GM19468 (cell line): ENCODE measurements around the gene SLC23A2.
"Not testable (repeated sequence)": the region's sequence is repeated elsewhere in the genome, so short reads cannot be mapped to it uniquely, and the experiment has no call there.

Source experiments
- ATAC-seq: cut with Tn5 transposase; IDR thresholded peaks from one replicate; pipeline ENCODE4 v1.9.1; 2021; ENCODE audit warnings: mild to moderate bottlenecking, moderate library complexity, moderate number of reproducible peaks; ENCODE audit not compliant: unreplicated experiment; ENCODE audit errors: extremely low read depth

The SLC23A2 gene

DNA sequence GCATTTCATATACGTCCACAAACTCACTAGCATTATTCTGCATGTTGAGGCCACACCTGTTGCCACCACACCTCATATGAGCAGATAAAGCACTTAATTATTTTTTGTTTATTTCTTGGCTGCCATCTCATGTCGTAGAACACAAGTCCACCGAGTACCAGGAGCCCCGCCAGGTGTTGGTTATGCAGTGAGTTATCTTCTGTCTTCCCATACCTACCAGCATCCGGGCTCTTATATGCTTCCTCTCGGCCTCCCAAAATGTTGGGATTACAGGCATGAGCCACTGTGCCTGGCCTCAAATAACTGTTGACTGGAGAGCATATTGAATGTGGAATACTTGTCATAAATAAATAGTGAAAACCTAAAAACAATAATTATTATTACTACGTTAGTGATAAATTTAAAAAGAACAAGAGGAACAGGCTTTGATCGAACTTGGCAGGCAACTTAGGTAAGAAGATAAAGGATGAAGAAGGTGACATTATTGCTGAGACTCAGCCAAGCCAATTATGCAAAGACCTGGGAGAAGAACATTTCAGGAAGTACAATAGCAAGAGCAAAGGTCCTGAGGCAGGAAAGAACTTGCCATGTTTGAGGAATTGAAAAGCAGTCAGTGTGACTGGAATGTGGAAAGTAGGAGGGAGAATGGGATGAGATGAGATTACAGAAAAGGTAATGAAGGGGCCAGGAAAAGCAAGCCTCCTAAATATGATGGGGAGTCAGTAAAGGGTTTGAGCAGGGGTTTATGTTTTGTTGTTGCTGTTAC is 12.6 kb upstream of the SLC23A2 start:
- no peak for ATAC-seq

DNA sequence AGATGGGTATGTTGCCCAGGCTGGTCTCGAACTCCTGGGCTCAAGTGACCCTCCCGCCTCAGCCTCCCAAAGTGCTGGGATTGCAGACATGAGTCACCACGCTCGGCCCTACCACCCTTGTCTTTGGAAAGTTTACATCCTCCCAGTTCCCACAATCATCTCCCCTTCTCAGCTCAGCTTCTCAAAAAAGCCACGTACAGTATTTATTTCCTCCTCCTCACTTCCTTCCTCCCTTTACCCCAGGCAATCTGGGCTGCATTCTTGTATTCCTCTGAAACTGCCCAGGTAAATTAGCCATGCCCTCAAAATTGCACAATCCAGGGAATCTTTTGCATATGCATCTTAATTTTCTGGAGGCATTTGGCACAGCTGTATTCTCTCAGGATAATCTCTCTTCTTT is 7.4 kb upstream of the SLC23A2 start:
- ATAC-seq, result no peak

DNA sequence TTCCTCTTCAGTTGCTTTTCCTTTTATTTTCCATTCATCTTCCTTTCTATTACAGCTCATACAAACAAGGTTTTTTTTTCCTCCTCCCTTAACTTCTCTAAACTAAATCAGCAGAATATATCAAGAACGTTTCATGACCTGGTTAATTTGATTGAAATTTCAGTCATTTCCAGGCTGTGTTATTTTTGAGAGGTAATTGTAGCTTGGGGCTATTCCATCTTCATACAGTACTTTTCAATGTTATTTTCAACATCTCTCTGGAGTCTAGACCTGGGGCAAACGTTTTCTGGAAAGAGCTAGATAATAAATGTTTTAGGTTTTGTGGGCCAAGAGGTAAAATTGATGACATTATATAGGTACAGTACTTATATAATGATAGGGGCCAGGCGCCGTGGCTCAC is 4.0 kb upstream of the SLC23A2 start:
- no peak for ATAC-seq

DNA sequence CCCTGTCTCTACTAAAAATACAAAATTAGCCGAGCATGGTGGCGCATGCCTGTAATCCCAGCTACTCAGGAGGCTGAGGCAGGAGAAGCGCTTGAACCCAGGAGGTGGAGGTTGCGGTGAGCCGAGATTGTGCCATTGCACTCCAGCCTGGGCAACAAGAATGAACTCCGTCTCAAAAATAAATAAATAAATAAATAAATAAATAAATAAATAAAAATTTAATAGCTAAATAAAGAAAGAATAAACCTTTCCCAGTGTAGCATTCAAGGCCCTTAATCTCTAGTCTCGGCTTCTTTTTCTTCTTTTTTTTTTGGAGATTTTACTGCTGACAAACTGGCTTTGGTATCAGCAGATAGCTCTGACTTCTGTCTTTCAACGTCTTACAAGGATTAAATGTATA is 3.5 kb upstream of the SLC23A2 start:
- not testable (repeated sequence) for ATAC-seq

DNA sequence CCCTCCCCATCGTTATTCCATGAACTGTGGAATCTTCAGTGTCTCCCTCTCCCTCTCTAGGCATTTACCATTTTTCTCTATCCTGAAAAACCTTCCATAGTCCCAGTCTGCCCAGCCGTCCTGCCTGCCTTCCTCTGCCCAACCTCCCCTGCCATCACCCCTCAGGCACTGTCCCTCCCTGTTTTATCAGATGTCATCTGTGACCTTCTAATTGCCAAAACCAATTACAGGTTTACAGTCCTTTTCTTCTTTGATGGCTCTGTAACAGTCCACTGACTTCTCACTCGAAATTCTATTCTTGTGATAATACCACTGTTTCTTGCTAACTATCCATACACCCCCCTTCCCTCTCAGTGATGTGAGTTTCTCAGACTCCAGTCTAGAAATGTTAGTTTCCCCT is 2.3 kb upstream of the SLC23A2 start:
- no peak for ATAC-seq

DNA sequence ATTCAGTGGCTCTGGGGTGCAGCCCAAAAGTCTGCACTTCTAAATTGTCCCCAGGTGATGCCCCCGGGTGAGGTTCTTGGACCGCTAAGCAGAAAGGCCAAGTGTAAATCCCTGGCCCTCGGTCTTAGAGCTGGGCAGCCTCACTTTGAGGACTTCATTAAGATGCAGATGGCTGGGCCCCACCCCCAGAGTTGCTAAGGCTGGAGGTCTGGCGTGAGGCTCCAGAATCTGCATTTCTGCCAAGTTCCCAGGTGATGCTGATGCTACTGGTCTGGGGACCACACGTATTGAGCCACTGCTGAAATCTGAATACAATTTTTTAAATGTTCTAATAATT is 735 bp upstream of the SLC23A2 start:
- no peak for ATAC-seq

DNA sequence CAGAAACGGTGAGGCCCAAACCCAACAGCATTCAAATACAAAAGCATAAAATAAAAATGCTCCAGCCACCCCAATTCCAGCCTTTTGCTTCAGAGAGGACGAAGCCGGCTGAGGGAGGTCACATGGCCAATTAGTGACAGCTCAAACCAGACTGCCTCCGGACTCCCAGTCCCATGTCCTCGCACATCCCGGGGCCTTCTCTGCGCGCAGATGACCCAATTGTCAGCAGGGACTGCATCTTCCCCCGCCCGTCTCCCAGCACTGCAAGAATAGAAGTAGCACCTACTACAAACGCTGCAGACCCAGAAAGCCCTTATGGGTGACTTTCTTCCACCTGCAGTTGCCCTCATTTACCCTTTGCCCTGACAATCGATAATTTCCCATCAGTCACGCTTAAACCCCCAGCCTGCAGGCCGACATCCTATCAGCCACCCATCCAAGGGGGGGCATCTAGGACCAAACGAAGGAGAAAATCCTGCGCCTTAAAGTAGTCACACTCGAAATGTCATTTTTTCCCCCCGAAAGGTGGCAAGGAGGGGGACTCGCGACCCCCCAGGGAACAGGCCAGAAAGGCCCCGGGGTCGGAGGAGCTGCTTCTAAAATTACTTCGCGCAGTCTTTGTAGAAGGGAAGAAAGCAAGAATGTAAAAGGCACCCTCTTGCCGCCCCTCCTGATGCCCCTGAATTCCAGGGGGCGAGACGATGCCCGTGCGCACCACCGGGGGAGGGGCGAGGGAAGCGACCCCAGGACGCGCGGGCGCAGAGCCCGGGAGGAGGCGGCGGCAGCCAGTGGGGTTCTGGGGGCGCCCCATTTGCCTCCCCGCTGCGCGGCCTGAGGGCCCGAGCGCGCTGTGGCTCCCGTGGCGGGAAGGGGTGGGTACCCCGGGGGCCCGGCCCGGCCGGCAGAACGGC is 792 bp downstream of the SLC23A2 start:
- no peak for ATAC-seq

DNA sequence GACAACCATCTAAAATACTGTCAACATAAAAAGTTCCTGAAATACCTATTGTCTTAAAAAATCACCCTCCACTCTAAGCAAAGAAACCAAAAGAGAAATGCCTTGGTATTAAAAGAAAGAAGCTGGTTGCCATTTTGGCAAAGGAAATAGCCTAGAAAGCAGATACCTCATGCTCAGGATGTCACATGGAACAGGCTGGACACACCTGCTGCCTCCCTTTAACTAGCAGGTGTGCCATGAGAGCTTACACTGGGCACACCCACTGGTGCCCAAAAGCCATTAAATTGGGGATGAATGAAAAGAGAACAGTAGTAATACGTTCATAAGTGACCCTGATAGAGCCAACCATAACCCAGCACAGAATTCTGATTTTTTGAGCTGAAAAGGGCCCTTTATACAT is 1.5 kb downstream of the SLC23A2 start:
- ATAC-seq, result no peak

DNA sequence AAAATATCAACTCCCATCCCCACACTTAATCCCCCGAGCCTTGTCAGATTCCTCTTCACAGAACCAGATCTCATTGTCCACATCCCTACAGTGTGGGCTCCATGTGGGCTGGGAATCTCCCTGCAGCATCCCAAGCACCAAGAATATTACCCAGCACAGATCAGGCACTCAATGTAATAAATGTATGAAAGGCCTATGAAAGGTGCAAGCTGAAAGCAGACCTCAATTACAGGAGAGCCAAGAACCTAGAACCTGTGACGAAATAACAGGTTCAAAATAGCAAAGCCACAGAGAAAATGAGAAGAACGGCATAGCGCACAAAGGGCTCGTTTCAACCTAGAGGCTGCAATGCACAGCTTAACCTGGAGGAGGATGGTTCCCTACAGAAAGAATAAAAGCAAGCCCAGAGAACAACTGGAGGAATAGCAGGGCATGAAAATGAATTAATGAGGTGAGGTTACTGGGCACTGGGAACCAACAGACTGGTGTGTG is 3.1 kb downstream of the SLC23A2 start:
- no peak for ATAC-seq

GRCh38 chr20:4997222-4997621 is 4.1 kb downstream of the SLC23A2 start:
- no peak for ATAC-seq

DNA sequence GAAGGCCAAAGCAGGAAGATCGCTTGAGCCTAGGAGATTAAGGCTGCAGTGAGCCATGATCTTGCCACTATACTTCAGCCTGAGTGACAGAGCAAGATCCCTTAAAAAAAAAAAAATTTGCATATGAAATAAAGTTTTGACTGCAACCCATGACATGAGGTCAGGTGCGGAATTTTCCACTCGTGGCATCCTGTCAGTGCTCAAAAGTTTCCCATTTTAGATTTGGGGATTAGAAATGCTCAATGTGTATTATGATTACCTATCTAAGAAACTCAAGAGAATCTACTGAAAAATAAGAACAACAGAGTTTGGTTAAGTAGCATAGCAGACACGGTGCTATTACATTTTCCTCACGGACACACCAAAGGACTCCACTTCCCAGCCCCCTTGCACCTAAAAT is 11.7 kb downstream of the SLC23A2 start:
- no peak for ATAC-seq

DNA sequence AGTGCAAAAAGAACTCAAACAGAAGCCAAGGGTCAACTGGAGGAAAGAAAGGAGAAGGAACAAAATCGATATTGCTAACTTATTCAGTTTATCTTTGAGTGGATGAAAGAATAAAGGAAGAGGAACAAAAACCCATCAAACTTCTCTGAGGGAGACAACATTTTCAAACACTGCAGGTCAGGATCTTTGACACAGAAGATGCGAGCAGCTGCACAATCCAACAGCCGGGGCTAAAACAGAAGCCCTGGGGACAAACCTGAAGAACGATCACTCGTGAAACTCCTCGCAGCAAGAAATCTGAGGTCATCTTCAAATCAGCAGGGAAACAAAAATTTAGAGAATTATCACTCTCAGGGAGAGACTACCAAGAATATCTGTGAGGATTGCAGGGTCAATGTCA is 14.2 kb downstream of the SLC23A2 start:
- no peak for ATAC-seq

DNA sequence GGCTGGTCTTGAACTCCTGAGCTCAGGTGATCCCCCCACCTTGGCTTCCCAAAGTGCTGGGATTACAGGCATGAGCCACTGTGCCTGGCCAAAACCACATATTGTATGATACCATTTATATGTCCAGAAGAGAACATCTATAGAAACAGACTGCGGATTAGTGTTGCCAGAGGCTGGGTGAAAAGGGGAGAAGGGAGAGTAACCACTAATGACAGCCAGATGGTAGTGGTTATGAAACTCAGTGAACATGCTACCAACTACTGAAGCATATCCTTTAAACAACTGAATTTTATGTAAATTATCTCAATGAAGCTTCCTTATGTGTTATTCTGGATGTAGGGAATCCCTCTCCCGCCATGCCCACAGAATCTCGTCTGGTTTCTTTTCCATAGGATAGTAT is 15.7 kb downstream of the SLC23A2 start:
- no peak for ATAC-seq

DNA sequence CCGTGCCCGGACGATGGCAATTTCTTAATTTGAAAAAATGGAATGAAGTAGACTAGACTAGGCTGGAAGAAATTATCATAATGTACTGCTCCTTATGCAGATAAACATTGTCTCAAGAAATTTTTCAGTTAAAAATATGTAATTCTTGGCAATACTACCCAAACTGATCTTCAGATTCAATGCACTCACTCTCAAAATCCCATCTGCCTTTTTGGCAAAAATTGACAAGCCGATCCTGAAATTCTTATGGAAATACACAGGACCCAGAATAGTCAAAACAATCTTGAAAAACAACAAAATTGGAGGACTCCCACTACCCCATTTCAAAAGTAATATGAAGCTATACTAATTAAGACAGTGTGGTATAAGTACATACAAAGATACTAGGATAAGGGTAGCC is 19.0 kb downstream of the SLC23A2 start:
- ATAC-seq, result no peak

- ATAC-seq, result no peak
Measured at GRCh38 chr20:4979841-4980410, 21.4 kb downstream of the SLC23A2 start.

DNA sequence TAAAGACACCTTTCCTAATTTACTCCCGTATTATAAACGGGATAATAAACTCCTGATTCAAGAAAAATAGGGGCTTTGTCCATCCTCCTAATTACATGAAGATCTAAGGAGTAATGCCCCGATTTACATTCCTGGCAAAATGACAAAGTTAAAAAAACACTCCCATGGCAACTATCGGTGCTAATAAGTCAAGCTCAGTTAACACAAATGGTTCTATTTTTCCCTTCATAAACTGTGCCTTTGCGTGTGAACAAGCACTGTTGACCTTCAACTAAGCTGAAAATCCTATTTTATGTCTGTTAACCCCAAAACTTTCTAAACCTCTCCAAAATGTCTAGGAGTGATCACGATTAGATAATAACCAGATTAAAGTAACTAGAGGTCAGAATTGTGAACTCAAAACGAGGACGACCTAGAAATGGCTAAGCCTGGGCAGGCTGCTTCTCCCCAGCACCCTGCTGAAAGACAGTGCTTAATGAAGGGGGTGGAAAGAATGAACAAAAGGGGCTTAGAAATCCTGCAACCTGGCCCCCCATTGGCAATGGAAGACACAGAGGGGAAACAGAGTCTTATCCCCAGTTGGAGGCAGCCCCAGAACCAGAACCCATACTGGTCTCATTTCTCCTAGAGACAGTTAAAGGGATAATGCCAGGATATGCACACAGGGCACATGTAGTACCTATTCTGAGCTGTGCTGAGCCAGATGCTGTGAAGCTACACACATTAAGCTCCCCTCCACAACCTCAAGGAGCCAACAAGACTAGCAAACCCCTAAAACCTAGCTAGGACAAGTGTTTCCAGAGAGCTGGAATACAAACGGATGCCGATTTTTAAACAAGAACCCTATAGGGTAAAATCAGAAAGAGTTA is 23.0 kb downstream of the SLC23A2 start:
- ATAC-seq, result no peak

DNA sequence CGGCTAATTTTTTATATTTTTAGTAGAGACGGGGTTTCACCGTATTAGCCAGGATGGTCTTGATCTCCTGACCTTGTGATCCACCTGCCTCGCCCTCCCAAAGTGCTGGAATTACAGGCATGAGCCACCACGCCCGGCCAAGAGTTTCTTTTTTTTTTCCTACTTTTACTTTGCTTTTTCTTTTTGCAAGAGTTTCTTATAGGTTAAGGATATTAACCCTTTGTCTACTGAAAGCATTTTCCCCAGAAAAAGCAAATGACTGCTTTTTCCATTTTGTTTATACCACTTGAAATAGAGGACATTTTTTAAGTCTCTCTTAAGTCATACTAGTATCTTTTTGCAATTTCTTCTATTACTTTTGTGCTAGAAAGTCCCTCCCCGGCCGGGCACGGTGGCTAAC is 25.3 kb downstream of the SLC23A2 start:
- ATAC-seq, result not testable (repeated sequence)

- ATAC-seq, result peak; percentile 54
Measured at GRCh38 chr20:4973330-4974097, 27.8 kb downstream of the SLC23A2 start.

GRCh38 chr20:4972506-4973251 is 28.6 kb downstream of the SLC23A2 start:
- no peak for ATAC-seq
